Measurements from ENCODE around the gene CARS1.

CARS1 gene

GRCh38 chr11:3022300-3022967 lies 34.8 kb downstream of the CARS1 start:
- peak; percentile 60 for DNase-seq (ENCODE audit: low read depth)
- no peak for TF ChIP-seq CTCF (IDR thresholded peaks at IDR 0.05; ENCODE audit: insufficient read depth, low read depth, low read length, missing control alignments)
- H3K4me3 ChIP-seq (ENCODE audit: low read depth, low read length), result no peak overlapping the region

- peak; percentile 52 for DNase-seq (ENCODE audit: low read depth)
- peak; percentile 49 for TF ChIP-seq CTCF (IDR thresholded peaks at IDR 0.05; ENCODE audit: insufficient read depth, low read depth, low read length, missing control alignments)
- H3K4me3 ChIP-seq (ENCODE audit: low read depth, low read length), result no peak overlapping the region
Observed at GRCh38 chr11:3021125-3021524, 36.1 kb downstream of the CARS1 start.

GRCh38 chr11:3020011-3020410 lies 37.2 kb downstream of the CARS1 start:
- TF ChIP-seq CTCF (IDR thresholded peaks at IDR 0.05; ENCODE audit: insufficient read depth, low read depth, low read length, missing control alignments), result no peak
- no peak for DNase-seq (ENCODE audit: low read depth)
- H3K4me3 ChIP-seq (ENCODE audit: low read depth, low read length), result no peak overlapping the region

- no peak for DNase-seq (ENCODE audit: low read depth)
- H3K4me3 ChIP-seq (ENCODE audit: low read depth, low read length), result no peak overlapping the region
- no peak for TF ChIP-seq CTCF (IDR thresholded peaks at IDR 0.05; ENCODE audit: insufficient read depth, low read depth, low read length, missing control alignments)
Observed at GRCh38 chr11:3018596-3018995, 38.6 kb downstream of the CARS1 start.

GRCh38 chr11:3016861-3017260 lies 40.4 kb downstream of the CARS1 start:
- no peak for DNase-seq (ENCODE audit: low read depth)
- TF ChIP-seq CTCF (IDR thresholded peaks at IDR 0.05; ENCODE audit: insufficient read depth, low read depth, low read length, missing control alignments), result no peak

GRCh38 chr11:3015796-3016195 lies 41.4 kb downstream of the CARS1 start:
- DNase-seq (ENCODE audit: low read depth), result no peak
- no peak overlapping the region for H3K4me3 ChIP-seq (ENCODE audit: low read depth, low read length)
- TF ChIP-seq CTCF (IDR thresholded peaks at IDR 0.05; ENCODE audit: insufficient read depth, low read depth, low read length, missing control alignments), result no peak

More at GRCh38 chr11:3016861-3017260, 40.4 kb downstream of the CARS1 start:
- no peak overlapping the region for H3K4me3 ChIP-seq (ENCODE audit: low read depth, low read length)

- TF ChIP-seq CTCF (IDR thresholded peaks at IDR 0.05; ENCODE audit: insufficient read depth, low read depth, low read length, missing control alignments), result no peak
- no peak overlapping the region for H3K4me3 ChIP-seq (ENCODE audit: low read depth, low read length)
- no peak for DNase-seq (ENCODE audit: low read depth)
Observed at GRCh38 chr11:3014943-3015342, 42.3 kb downstream of the CARS1 start.

All from GM12865 (cell line).